Measurements from ENCODE around the gene OPCML. TPM values are rescaled to one million over a fixed set of nuclear protein-coding genes. Genes with fewer than 3 reads are reported as not detected.

Gene OPCML
- total and polyA plus RNA-seq, 2 of the 13 experiments (the other 11 are each of a cell fraction or from before 2014, with no cell fraction given), result not detected

DNA sequence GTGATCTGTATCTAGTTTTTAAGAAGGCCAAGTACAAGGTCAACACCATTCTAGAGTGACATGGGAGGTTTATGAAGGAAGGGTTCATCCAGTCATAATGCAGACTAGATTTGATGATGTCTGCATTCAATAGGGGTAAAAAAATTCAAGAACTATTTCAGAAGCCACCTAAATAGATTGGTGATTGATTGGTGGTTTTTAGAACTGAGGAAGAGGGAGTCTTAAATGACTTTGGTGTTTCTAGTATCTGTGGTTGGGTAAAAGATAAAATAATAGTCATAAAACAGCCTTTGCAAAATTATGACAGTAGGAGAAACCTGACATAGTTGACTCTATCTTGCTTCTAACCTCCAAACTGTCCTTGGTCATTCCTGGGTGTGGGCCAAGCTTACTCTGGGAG is 114.1 kb downstream of the OPCML start:
- Histone ChIP-seq H3K4me1 (ENCODE audit: insufficient read depth, low read length) (no peaks in the 10 kb centered on the region), H3K27ac (ENCODE audit: extremely low read length, insufficient read depth, low read length) (no peak overlapping the region), H3K9ac (ENCODE audit: insufficient read depth, low read depth, low read length) (no peak overlapping the region), H3K4me3 (replicated peaks in 1 of 3; ENCODE audit: insufficient read depth in 1 of 3, low read depth in 2 of 3, low read length in 3 of 3) (no peak overlapping the region), H3K9me3 (ENCODE audit: low read length) (no peaks in the 10 kb centered on the region; the same call in 1 of the 2 replicates), H3K27me3 (ENCODE audit: control insufficient read depth in 1 of 2, insufficient read depth in 2 of 2, low read length in 2 of 2) (0 out of 5 replicates have a peak, but pooled peaks cover 0 to 5% of the 10 kb centered on the region in 2 experiments), H2AFZ (ENCODE audit: low read length) (no peak overlapping the region), H4K20me1 (ENCODE audit: insufficient read depth, low read length) (no peaks in the 10 kb centered on the region), H3K79me2 (ENCODE audit: insufficient read depth, low read length) (no peaks in the 10 kb centered on the region), H3K4me2 (ENCODE audit: low read depth, low read length) (no peak overlapping the region), H3K36me3 (replicated peaks in 1 of 2; ENCODE audit: control insufficient read depth in 1 of 2, insufficient read depth in 2 of 2, low read length in 2 of 2) (no peaks in the 10 kb centered on the region)
- intact Hi-C loops (cut with micrococcal nuclease; ENCODE audit: unreplicated experiment) (no loop called here), in situ Hi-C loops (cut with HindIII; ENCODE audit: extremely low pct_ligation_motif_present, low pct_unique_long_range_greater_than_20kb) (no loop called here)
- DNase-seq (ENCODE audit: low spot score), result no peak
- BruUV-seq (replicated peaks), result no TSS peak
- CTCF ChIA-PET (ENCODE audit: low intra/inter-chr PET ratio, low total read pairs), result no interaction called here
- ATAC-seq, result no peak
- FAIRE-seq, result no peak
- POLR2A ChIA-PET, result no interaction called here
- TF ChIP-seq ELF4 (CRISPR knock-in tag; IDR thresholded peaks at IDR 0.05; ENCODE audit: borderline replicate concordance), result no peak
- no peak for TF ChIP-seq ZNF556 (CRISPR knock-in tag; IDR thresholded peaks at IDR 0.05; ENCODE audit: borderline replicate concordance)
- TF ChIP-seq, protein P1, sequence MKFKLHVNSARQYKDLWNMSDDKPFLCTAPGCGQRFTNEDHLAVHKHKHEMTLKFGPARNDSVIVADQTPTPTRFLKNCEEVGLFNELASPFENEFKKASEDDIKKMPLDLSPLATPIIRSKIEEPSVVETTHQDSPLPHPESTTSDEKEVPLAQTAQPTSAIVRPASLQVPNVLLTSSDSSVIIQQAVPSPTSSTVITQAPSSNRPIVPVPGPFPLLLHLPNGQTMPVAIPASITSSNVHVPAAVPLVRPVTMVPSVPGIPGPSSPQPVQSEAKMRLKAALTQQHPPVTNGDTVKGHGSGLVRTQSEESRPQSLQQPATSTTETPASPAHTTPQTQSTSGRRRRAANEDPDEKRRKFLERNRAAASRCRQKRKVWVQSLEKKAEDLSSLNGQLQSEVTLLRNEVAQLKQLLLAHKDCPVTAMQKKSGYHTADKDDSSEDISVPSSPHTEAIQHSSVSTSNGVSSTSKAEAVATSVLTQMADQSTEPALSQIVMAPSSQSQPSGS (CRISPR knock-in tag; IDR thresholded peaks at IDR 0.05), result no peak
- no peak for TF ChIP-seq CENPT (CRISPR knock-in tag; IDR thresholded peaks at IDR 0.05; ENCODE audit: low read depth)
- TF ChIP-seq ATRX (CRISPR knock-in tag; IDR thresholded peaks at IDR 0.05; ENCODE audit: borderline replicate concordance), result no peak
- TF ChIP-seq PHF5A (CRISPR knock-in tag; IDR thresholded peaks at IDR 0.05; ENCODE audit: low read depth, unreplicated experiment), result no peak
- TF ChIP-seq, protein P2, sequence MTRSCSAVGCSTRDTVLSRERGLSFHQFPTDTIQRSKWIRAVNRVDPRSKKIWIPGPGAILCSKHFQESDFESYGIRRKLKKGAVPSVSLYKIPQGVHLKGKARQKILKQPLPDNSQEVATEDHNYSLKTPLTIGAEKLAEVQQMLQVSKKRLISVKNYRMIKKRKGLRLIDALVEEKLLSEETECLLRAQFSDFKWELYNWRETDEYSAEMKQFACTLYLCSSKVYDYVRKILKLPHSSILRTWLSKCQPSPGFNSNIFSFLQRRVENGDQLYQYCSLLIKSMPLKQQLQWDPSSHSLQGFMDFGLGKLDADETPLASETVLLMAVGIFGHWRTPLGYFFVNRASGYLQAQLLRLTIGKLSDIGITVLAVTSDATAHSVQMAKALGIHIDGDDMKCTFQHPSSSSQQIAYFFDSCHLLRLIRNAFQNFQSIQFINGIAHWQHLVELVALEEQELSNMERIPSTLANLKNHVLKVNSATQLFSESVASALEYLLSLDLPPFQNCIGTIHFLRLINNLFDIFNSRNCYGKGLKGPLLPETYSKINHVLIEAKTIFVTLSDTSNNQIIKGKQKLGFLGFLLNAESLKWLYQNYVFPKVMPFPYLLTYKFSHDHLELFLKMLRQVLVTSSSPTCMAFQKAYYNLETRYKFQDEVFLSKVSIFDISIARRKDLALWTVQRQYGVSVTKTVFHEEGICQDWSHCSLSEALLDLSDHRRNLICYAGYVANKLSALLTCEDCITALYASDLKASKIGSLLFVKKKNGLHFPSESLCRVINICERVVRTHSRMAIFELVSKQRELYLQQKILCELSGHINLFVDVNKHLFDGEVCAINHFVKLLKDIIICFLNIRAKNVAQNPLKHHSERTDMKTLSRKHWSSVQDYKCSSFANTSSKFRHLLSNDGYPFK (CRISPR knock-in tag; IDR thresholded peaks at IDR 0.05; ENCODE audit: borderline replicate concordance), result no peak
- no peak for TF ChIP-seq DPF2 (CRISPR knock-in tag; IDR thresholded peaks at IDR 0.05; ENCODE audit: borderline replicate concordance, low read depth)
- no peak for TF ChIP-seq KAT8 (CRISPR knock-in tag; IDR thresholded peaks at IDR 0.05)
- TF ChIP-seq, protein P3, sequence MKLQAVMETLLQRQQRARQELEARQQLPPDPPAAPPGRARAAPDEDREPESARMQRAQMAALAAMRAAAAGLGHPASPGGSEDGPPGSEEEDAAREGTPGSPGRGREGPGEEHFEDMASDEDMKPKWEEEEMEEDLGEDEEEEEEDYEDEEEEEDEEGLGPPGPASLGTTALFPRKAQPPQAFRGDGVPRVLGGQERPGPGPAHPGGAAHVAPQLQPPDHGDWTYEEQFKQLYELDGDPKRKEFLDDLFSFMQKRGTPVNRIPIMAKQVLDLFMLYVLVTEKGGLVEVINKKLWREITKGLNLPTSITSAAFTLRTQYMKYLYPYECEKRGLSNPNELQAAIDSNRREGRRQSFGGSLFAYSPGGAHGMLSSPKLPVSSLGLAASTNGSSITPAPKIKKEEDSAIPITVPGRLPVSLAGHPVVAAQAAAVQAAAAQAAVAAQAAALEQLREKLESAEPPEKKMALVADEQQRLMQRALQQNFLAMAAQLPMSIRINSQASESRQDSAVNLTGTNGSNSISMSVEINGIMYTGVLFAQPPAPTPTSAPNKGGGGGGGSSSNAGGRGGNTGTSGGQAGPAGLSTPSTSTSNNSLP (IDR thresholded peaks at IDR 0.05; ENCODE audit: low read depth, low read length), result no peak
- no peak for TF ChIP-seq SOX5 (CRISPR knock-in tag; IDR thresholded peaks at IDR 0.05; ENCODE audit: borderline replicate concordance)
- no peak for TF ChIP-seq CCAR2 (optimal IDR thresholded peaks at IDR 0.05; ENCODE audit: low read depth, low read length)
- TF ChIP-seq, protein P4, sequence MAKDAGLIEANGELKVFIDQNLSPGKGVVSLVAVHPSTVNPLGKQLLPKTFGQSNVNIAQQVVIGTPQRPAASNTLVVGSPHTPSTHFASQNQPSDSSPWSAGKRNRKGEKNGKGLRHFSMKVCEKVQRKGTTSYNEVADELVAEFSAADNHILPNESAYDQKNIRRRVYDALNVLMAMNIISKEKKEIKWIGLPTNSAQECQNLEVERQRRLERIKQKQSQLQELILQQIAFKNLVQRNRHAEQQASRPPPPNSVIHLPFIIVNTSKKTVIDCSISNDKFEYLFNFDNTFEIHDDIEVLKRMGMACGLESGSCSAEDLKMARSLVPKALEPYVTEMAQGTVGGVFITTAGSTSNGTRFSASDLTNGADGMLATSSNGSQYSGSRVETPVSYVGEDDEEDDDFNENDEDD (CRISPR knock-in tag; IDR thresholded peaks at IDR 0.05; ENCODE audit: borderline replicate concordance), result no peak
- TF ChIP-seq NCOA5 (CRISPR knock-in tag; IDR thresholded peaks at IDR 0.05), result no peak
- no peak for TF ChIP-seq ZBTB3 (CRISPR knock-in tag; IDR thresholded peaks at IDR 0.05; ENCODE audit: borderline replicate concordance, low read depth)
- no peak for TF ChIP-seq ZNF232 (CRISPR knock-in tag; IDR thresholded peaks at IDR 0.05; ENCODE audit: borderline replicate concordance)
- TF ChIP-seq HNRNPL (IDR thresholded peaks at IDR 0.05; ENCODE audit: low read depth, low read length), result no peak
- TF ChIP-seq, protein P5, sequence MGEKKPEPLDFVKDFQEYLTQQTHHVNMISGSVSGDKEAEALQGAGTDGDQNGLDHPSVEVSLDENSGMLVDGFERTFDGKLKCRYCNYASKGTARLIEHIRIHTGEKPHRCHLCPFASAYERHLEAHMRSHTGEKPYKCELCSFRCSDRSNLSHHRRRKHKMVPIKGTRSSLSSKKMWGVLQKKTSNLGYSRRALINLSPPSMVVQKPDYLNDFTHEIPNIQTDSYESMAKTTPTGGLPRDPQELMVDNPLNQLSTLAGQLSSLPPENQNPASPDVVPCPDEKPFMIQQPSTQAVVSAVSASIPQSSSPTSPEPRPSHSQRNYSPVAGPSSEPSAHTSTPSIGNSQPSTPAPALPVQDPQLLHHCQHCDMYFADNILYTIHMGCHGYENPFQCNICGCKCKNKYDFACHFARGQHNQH (CRISPR knock-in tag; IDR thresholded peaks at IDR 0.05), result no peak

Data from HepG2 (cell line).